ENCODE measurements around the gene AOX1. TPM values are rescaled to one million over a fixed set of nuclear protein-coding genes. Genes with fewer than 3 reads are reported as not detected.

The AOX1 gene
- total and polyA plus RNA-seq, 2 experiments from 2014 or later, result 1.4 to 5.0 TPM

DNA sequence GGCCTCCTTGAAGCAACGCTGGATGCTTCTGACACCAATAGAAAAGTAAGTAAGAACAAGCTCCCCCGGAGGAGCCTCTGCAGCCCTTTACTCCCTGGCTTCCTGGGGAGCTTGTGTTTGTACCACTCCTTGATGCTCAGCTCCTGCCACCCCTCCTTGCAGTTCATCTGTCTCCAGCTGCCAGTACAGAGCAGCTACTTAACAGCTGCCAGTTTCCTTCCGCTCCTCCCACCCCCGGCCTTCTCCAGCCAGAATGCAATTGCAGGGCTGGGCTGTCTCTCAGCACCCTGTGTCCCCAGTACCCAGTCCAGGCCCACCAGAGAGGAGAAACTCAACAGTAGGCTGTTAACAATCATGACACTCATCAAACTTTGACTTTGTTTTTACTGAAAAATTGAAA, 109.4 kb downstream of the AOX1 start:
- Mint-ChIP-seq H3K9me3 (no peaks in the 10 kb centered on the region), H3K4me3 (no peak overlapping the region), H3K27me3 (ENCODE audit: insufficient read depth, low read depth, poor library complexity) (no peaks in the 10 kb centered on the region), H3K4me1 (no peaks in the 10 kb centered on the region), H3K27ac (no peak overlapping the region), H3K36me3 (ENCODE audit: low read depth) (no peaks in the 10 kb centered on the region)
- H3K27ac ChIP-seq (ENCODE audit: low read depth), result no peak overlapping the region
- no peaks in the 10 kb centered on the region for H3K4me1 ChIP-seq (ENCODE audit: insufficient read depth)
- no peaks in the 10 kb centered on the region for H4K20me1 ChIP-seq (replicated peaks; ENCODE audit: insufficient read depth)
- no peak overlapping the region for H2AFZ ChIP-seq
- TF ChIP-seq, protein P1, sequence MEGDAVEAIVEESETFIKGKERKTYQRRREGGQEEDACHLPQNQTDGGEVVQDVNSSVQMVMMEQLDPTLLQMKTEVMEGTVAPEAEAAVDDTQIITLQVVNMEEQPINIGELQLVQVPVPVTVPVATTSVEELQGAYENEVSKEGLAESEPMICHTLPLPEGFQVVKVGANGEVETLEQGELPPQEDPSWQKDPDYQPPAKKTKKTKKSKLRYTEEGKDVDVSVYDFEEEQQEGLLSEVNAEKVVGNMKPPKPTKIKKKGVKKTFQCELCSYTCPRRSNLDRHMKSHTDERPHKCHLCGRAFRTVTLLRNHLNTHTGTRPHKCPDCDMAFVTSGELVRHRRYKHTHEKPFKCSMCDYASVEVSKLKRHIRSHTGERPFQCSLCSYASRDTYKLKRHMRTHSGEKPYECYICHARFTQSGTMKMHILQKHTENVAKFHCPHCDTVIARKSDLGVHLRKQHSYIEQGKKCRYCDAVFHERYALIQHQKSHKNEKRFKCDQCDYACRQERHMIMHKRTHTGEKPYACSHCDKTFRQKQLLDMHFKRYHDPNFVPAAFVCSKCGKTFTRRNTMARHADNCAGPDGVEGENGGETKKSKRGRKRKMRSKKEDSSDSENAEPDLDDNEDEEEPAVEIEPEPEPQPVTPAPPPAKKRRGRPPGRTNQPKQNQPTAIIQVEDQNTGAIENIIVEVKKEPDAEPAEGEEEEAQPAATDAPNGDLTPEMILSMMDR (conservative IDR thresholded peaks at IDR 0.05; ENCODE audit: low read depth in 2 of 2), result no peak
- no peak for TF ChIP-seq CREB1 (CRISPR knock-in tag; IDR thresholded peaks at IDR 0.05; ENCODE audit: low read depth)
- TF ChIP-seq, protein P2, sequence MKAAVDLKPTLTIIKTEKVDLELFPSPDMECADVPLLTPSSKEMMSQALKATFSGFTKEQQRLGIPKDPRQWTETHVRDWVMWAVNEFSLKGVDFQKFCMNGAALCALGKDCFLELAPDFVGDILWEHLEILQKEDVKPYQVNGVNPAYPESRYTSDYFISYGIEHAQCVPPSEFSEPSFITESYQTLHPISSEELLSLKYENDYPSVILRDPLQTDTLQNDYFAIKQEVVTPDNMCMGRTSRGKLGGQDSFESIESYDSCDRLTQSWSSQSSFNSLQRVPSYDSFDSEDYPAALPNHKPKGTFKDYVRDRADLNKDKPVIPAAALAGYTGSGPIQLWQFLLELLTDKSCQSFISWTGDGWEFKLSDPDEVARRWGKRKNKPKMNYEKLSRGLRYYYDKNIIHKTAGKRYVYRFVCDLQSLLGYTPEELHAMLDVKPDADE (IDR thresholded peaks at IDR 0.05), result no peak
- TF ChIP-seq STAT1 (IDR thresholded peaks at IDR 0.05; ENCODE audit: unreplicated experiment), result no peak
- TF ChIP-seq ZNF114 (CRISPR knock-in tag; IDR thresholded peaks at IDR 0.05), result no peak
- H3K36me3 ChIP-seq (ENCODE audit: insufficient read depth), result no peaks in the 10 kb centered on the region
- H3K9me2 ChIP-seq (ENCODE audit: insufficient read depth), result no peaks in the 10 kb centered on the region
- DNase-seq (ENCODE audit: low spot score), result no peak
- no peaks in the 10 kb centered on the region for H3F3A ChIP-seq (replicated peaks; ENCODE audit: low read depth)
- no peaks in the 10 kb centered on the region for H3K79me2 ChIP-seq (replicated peaks; ENCODE audit: insufficient read depth)
- no peaks in the 10 kb centered on the region for H3K27me3 ChIP-seq (ENCODE audit: insufficient read depth)
- H3K4me3 ChIP-seq, result no peak overlapping the region
- peak; percentile 51; the same call in 2 of the 3 replicates for ATAC-seq
- H3K4me2 ChIP-seq, result no peak overlapping the region

DNA sequence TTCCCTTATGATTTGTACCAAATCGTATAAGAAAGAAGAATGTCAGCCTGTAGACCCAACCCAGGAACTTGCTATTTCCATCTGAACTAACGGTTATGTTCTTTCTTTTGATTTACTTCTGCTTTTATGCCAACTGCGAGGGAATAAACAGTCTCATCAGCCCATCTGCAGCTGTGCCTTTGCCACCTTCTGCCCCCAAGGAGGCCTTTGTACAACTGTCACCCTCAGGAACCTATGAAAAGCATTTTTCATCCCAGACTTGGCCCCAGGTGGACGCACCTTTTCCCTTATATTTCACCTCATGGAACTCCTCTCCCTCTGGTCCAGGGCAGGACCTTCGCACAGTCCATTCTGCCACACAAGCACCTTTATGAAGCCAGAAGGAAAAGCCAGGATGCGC, 109.8 kb downstream of the AOX1 start:
- no peak overlapping the region for H3K27ac ChIP-seq (ENCODE audit: low read depth)
- no peaks in the 10 kb centered on the region for H3K4me1 ChIP-seq (ENCODE audit: insufficient read depth)
- Mint-ChIP-seq H3K36me3 (ENCODE audit: low read depth) (no peaks in the 10 kb centered on the region), H3K4me3 (no peak overlapping the region), H3K4me1 (no peaks in the 10 kb centered on the region), H3K9me3 (no peaks in the 10 kb centered on the region), H3K27me3 (ENCODE audit: insufficient read depth, low read depth, poor library complexity) (no peaks in the 10 kb centered on the region), H3K27ac (no peak overlapping the region)
- no peaks in the 10 kb centered on the region for H3K27me3 ChIP-seq (ENCODE audit: insufficient read depth)
- no peaks in the 10 kb centered on the region for H3K36me3 ChIP-seq (ENCODE audit: insufficient read depth)
- H4K20me1 ChIP-seq (replicated peaks; ENCODE audit: insufficient read depth), result no peaks in the 10 kb centered on the region
- no peak for TF ChIP-seq NANOG (IDR thresholded peaks at IDR 0.05; ENCODE audit: borderline replicate concordance)
- no peak overlapping the region for H3K4me2 ChIP-seq
- no peaks in the 10 kb centered on the region for H3F3A ChIP-seq (replicated peaks; ENCODE audit: low read depth)
- H3K79me2 ChIP-seq (replicated peaks; ENCODE audit: insufficient read depth), result no peaks in the 10 kb centered on the region
- H2AFZ ChIP-seq, result 0 out of 2 replicates have a peak overlapping the region, but pooled peaks have one; percentile 47
- no peak overlapping the region for H3K4me3 ChIP-seq
- DNase-seq (ENCODE audit: low spot score) (no peak), ATAC-seq (no peak)
- H3K9me2 ChIP-seq (ENCODE audit: insufficient read depth), result no peaks in the 10 kb centered on the region

DNA sequence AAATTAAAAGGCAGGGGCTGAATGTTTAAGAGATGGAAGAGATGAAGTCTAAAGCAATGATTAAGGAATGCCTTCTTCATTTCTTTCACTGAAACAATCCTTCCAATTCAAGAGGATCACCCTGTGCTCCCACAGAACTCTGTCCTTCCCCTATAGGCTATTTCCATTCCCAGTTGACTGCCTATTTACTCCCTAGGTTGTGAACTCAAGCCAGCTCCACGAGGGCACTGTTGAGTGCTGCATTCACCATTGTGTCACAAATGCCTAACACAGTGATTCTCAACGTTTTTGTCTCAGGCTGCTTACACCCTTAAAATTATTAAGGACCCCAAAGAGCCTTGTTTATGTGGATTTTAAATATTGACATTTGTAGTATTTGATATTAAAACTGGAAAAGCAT, 112.4 kb downstream of the AOX1 start:
- Histone ChIP-seq H3K27ac (ENCODE audit: low read depth) (no peak overlapping the region), H3K4me1 (ENCODE audit: insufficient read depth) (peaks cover 7% of the 10 kb centered on the region; the same call in 1 of the 2 replicates), H3K27me3 (ENCODE audit: insufficient read depth) (no peaks in the 10 kb centered on the region), H3K36me3 (ENCODE audit: insufficient read depth) (no peaks in the 10 kb centered on the region), H4K20me1 (replicated peaks; ENCODE audit: insufficient read depth) (no peaks in the 10 kb centered on the region), H3K4me3 (no peak overlapping the region), H2AFZ (no peak overlapping the region), H3K79me2 (replicated peaks; ENCODE audit: insufficient read depth) (no peaks in the 10 kb centered on the region), H3K9me2 (ENCODE audit: insufficient read depth) (no peaks in the 10 kb centered on the region), H3K4me2 (no peak overlapping the region), H3F3A (replicated peaks; ENCODE audit: low read depth) (no peaks in the 10 kb centered on the region)
- peaks cover 8% of the 10 kb centered on the region for H3K4me1 Mint-ChIP-seq
- no peaks in the 10 kb centered on the region for H3K27me3 Mint-ChIP-seq (ENCODE audit: insufficient read depth, low read depth, poor library complexity)
- H3K4me3 Mint-ChIP-seq, result no peak overlapping the region
- DNase-seq (ENCODE audit: low spot score) (no peak), ATAC-seq (peak; percentile 82)
- no peaks in the 10 kb centered on the region for H3K9me3 Mint-ChIP-seq
- H3K27ac Mint-ChIP-seq, result no peak overlapping the region
- H3K36me3 Mint-ChIP-seq (ENCODE audit: low read depth), result no peaks in the 10 kb centered on the region
- TF ChIP-seq CREB1 (CRISPR knock-in tag; IDR thresholded peaks at IDR 0.05; ENCODE audit: low read depth), result no peak
- TF ChIP-seq, protein P3, sequence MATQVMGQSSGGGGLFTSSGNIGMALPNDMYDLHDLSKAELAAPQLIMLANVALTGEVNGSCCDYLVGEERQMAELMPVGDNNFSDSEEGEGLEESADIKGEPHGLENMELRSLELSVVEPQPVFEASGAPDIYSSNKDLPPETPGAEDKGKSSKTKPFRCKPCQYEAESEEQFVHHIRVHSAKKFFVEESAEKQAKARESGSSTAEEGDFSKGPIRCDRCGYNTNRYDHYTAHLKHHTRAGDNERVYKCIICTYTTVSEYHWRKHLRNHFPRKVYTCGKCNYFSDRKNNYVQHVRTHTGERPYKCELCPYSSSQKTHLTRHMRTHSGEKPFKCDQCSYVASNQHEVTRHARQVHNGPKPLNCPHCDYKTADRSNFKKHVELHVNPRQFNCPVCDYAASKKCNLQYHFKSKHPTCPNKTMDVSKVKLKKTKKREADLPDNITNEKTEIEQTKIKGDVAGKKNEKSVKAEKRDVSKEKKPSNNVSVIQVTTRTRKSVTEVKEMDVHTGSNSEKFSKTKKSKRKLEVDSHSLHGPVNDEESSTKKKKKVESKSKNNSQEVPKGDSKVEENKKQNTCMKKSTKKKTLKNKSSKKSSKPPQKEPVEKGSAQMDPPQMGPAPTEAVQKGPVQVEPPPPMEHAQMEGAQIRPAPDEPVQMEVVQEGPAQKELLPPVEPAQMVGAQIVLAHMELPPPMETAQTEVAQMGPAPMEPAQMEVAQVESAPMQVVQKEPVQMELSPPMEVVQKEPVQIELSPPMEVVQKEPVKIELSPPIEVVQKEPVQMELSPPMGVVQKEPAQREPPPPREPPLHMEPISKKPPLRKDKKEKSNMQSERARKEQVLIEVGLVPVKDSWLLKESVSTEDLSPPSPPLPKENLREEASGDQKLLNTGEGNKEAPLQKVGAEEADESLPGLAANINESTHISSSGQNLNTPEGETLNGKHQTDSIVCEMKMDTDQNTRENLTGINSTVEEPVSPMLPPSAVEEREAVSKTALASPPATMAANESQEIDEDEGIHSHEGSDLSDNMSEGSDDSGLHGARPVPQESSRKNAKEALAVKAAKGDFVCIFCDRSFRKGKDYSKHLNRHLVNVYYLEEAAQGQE (IDR thresholded peaks at IDR 0.05; ENCODE audit: unreplicated experiment), result no peak
- TF ChIP-seq NANOG (IDR thresholded peaks at IDR 0.05; ENCODE audit: borderline replicate concordance), result no peak
- no peak for TF ChIP-seq STAT1 (IDR thresholded peaks at IDR 0.05; ENCODE audit: unreplicated experiment)

Data from GM23338 (cell line).